Activated CD4-positive, alpha-beta T cell treated with anti-CD3 and anti-CD28 coated beads, Interleukin-10, Interleukin-2, amounts not matched to agents 100 ng/mL and 50 ng/mL, durations not matched to agents 16 hours and 8 hours (primary cell): ENCODE measurements around the gene SEMA6D.

ENCODE experiments used
- DNase-seq: peaks from one replicate; pipeline ENCODE4 v3.0.0-alpha.2; 2020

The SEMA6D gene

GRCh38 chr15:47794252-47794914 lies 77.1 kb downstream of the SEMA6D start:
- no peak for DNase-seq

GRCh38 chr15:47795864-47796263 lies 78.6 kb downstream of the SEMA6D start:
- DNase-seq: no peak

- DNase-seq: no peak
These were observed 79.0 kb downstream of the SEMA6D start for GRCh38 chr15:47796339-47796738.

GRCh38 chr15:47796830-47797229 lies 79.5 kb downstream of the SEMA6D start:
- DNase-seq: no peak

GRCh38 chr15:47801522-47801921 lies 84.2 kb downstream of the SEMA6D start:
- no peak for DNase-seq

- no peak for DNase-seq
These were observed 84.9 kb downstream of the SEMA6D start for GRCh38 chr15:47802216-47802615.

GRCh38 chr15:47803767-47804166 lies 86.5 kb downstream of the SEMA6D start:
- DNase-seq: no peak

- no peak for DNase-seq
These were observed 87.4 kb downstream of the SEMA6D start for GRCh38 chr15:47804733-47805132.

GRCh38 chr15:47806008-47806407 lies 88.7 kb downstream of the SEMA6D start:
- no peak for DNase-seq

- no peak for DNase-seq
These were observed 93.9 kb downstream of the SEMA6D start for GRCh38 chr15:47811172-47811571.

GRCh38 chr15:47812470-47812999 lies 95.2 kb downstream of the SEMA6D start:
- peak; percentile 4 for DNase-seq

- DNase-seq: peak; percentile 85
These were observed 96.6 kb downstream of the SEMA6D start for GRCh38 chr15:47813748-47814384.

- no peak for DNase-seq
These were observed 97.3 kb downstream of the SEMA6D start for GRCh38 chr15:47814620-47815019.

GRCh38 chr15:47817969-47818548 lies 100.8 kb downstream of the SEMA6D start:
- DNase-seq: no peak

GRCh38 chr15:47819158-47819557 lies 101.9 kb downstream of the SEMA6D start:
- no peak for DNase-seq

- no peak for DNase-seq
These were observed 102.9 kb downstream of the SEMA6D start for GRCh38 chr15:47820057-47820746.

GRCh38 chr15:47820747-47821319 lies 103.5 kb downstream of the SEMA6D start:
- peak; percentile 14 for DNase-seq

- DNase-seq: no peak
These were observed 104.7 kb downstream of the SEMA6D start for GRCh38 chr15:47822048-47822447.
